K562 (cell line): Measurements from ENCODE around the gene WSCD1. TPM values are rescaled to one million over a fixed set of nuclear protein-coding genes. Genes with fewer than 3 reads are reported as not detected.

ENCODE experiments used
- ATAC-seq: fragments of 200-7000 bp; cut with Tn5 transposase; 3 replicates; pipeline ENCODE4 v1.9.1; 2020; ENCODE audit warnings: moderate library complexity
- BruUV-seq: library from RNA; stranded (reverse); fragments of 400-500 nt; replicated peaks from 2 replicates; lab custom pipeline; 2021; lab: Mats Ljungman, UMichigan
- CTCF ChIA-PET: fragments of 300-600 bp; formaldehyde crosslinking; extraction: SDS; loops from one replicate; lab custom pipeline; 2021; ENCODE audit warnings: low intra/inter-chr PET ratio; lab: Yijun Ruan, JAX
- POLR2A ChIA-PET: fragments of 300-600, 350-650 bp; sonication (Branson Sonifier 250); formaldehyde crosslinking; extraction: SDS; loops from one replicate; lab custom pipeline; 2021; ENCODE audit warnings: antibody characterized with exemption, inconsistent platforms; lab: Yijun Ruan, JAX
- DNase-seq, 4 experiments: peaks; one replicate each; pipeline versions ENCODE4 v3.0.0 to v3.0.0-alpha.2; 2011 to 2018; ENCODE audit warnings: low spot score in 3 of 4, mixed read lengths in 3 of 4; ENCODE audit errors: extremely low read depth in 1 of 4
- FAIRE-seq: peaks from 2 replicates; lab custom pipeline; 2011; peaks lifted over from hg19 to GRCh38; lab: Jason Lieb, UNC
- H2AFZ ChIP-seq: 2 replicates; pipeline ENCODE4 v1.6.0; 2011; ENCODE audit warnings: low read depth, low read length, control low read depth, inconsistent platforms
- H3K27ac ChIP-seq: fragments of 200-600 bp; 3 replicates; pipeline ENCODE4 v1.8.0; 2011; ENCODE audit warnings: low read depth, mild to moderate bottlenecking, control low read depth, inconsistent platforms, low read length, moderate library complexity, mixed read lengths; ENCODE audit errors: extremely low read depth
- H3K27me3 ChIP-seq, 2 experiments: fragments of 300-600 bp in 1 of 2; 2 replicates in 1 of 2; 3 replicates in 1 of 2; pipeline versions ENCODE4 v1.6.0 to v1.8.0; 2011; ENCODE audit warnings: inconsistent platforms in 2 of 2, low read length in 2 of 2, mild to moderate bottlenecking in 1 of 2, mixed read lengths in 1 of 2, moderate library complexity in 1 of 2; ENCODE audit not compliant: control insufficient read depth in 2 of 2, insufficient read depth in 2 of 2
- H3K36me3 ChIP-seq: fragments of 300-600 bp; 3 replicates; pipeline ENCODE4 v1.8.0; 2011; ENCODE audit warnings: mild to moderate bottlenecking, low read length, inconsistent platforms; ENCODE audit not compliant: control insufficient read depth, insufficient read depth
- H3K4me1 ChIP-seq, 2 experiments: fragments of 200-600 bp in 1 of 2; replicated peaks in 1 of 2; 2 replicates in 1 of 2; 3 replicates in 1 of 2; pipeline versions ENCODE4 v1.5.1 to v1.8.0; 2011; ENCODE audit warnings: inconsistent platforms in 2 of 2, low read length in 2 of 2, mild to moderate bottlenecking in 1 of 2, mixed read lengths in 1 of 2, moderate library complexity in 1 of 2; ENCODE audit not compliant: control insufficient read depth in 2 of 2, insufficient read depth in 2 of 2
- H3K4me2 ChIP-seq: 2 replicates; pipeline ENCODE4 v1.6.1; 2011; ENCODE audit warnings: low read length, control low read depth, inconsistent platforms, mixed read lengths; ENCODE audit not compliant: insufficient read depth
- H3K4me3 ChIP-seq: fragments of 200-600 bp; sonication (generic), shearing (Covaris generic); 2 replicates; pipeline ENCODE4 v1.5.1; 2016; ENCODE audit warnings: control low read depth, inconsistent platforms
- H3K79me2 ChIP-seq: fragments of 200-600 bp; 3 replicates; pipeline ENCODE4 v1.8.0; 2011; ENCODE audit warnings: low read length, inconsistent platforms; ENCODE audit not compliant: control insufficient read depth, insufficient read depth
- H3K9ac ChIP-seq, 2 experiments: 2 replicates each; pipeline versions ENCODE4 v1.6.0 to v1.6.1; 2011; ENCODE audit warnings: low read depth in 2 of 2, low read length in 2 of 2, control low read depth in 1 of 2, inconsistent platforms in 1 of 2, mild to moderate bottlenecking in 1 of 2, mixed read lengths in 1 of 2; ENCODE audit not compliant: insufficient read depth in 1 of 2
- H3K9me1 ChIP-seq: one replicate; pipeline ENCODE4 v1.6.0; 2011; ENCODE audit warnings: inconsistent platforms, mild to moderate bottlenecking, low read length, moderate library complexity; ENCODE audit not compliant: control insufficient read depth, insufficient read depth
- H3K9me3 ChIP-seq: replicated peaks from 2 replicates; pipeline ENCODE4 v1.5.1; 2011; ENCODE audit warnings: low read depth, low read length, inconsistent platforms; ENCODE audit not compliant: control insufficient read depth, insufficient read depth
- H4K20me1 ChIP-seq: replicated peaks from 2 replicates; pipeline ENCODE4 v1.6.1; 2011; ENCODE audit warnings: low read length, inconsistent platforms, mixed read lengths; ENCODE audit not compliant: control insufficient read depth, insufficient read depth
- ESRRB ChIP-seq: fragments of 250-450 bp; sonication (Bioruptor Pico); IDR thresholded peaks from 2 replicates; pipeline ENCODE4 v1.5.0; 2020; ENCODE audit warnings: mild to moderate bottlenecking, moderate library complexity, borderline replicate concordance
- FOS ChIP-seq: IDR thresholded peaks from 3 replicates; pipeline ENCODE4 v1.6.1; 2011; ENCODE audit not compliant: insufficient read length; ENCODE audit errors: extremely low read depth
- JUNB ChIP-seq: fragments of 450-650 bp; formaldehyde crosslinking; conservative IDR thresholded peaks from 2 replicates; pipeline ENCODE4 v1.4.0; 2020; ENCODE audit warnings: mild to moderate bottlenecking
- POLR3A ChIP-seq: IDR thresholded peaks from 2 replicates; pipeline ENCODE4 v1.6.1; 2011; ENCODE audit warnings: borderline replicate concordance, mild to moderate bottlenecking, moderate library complexity; ENCODE audit not compliant: insufficient read length, insufficient read depth; ENCODE audit errors: extremely low read depth
- ZNF217 ChIP-seq: sonication (generic); formaldehyde crosslinking; IDR thresholded peaks from 2 replicates; pipeline ENCODE4 v1.8.0; 2022; ENCODE audit warnings: mild to moderate bottlenecking, missing genetic modification reagents
- WGBS: fragments of 100-300 bp; shearing (Covaris generic); methylation state at CpG from one replicate; pipeline ENCODE4 v1.1.6; 2016; ENCODE audit warnings: low coverage, mixed read lengths; ENCODE audit not compliant: insufficient coverage; ENCODE audit errors: missing lambda C conversion rate; 5-methylcytosine and 5-hydroxymethylcytosine counted together
- in situ Hi-C: fragments of 300-500 bp; cut with MboI; formaldehyde crosslinking; loops from 4 replicates; pipeline ENCODE4 v1.15.0; 2018; ENCODE audit warnings: inconsistent platforms, mixed read lengths
- intact Hi-C: fragments of 100-400 bp; cut with micrococcal nuclease; formaldehyde crosslinking; loops from 2 replicates; pipeline ENCODE4 v1.14.2; 2022
- polyA plus RNA-seq, 8 experiments: library from polyadenylated mRNA; depleted of rRNA in 4 of 8; stranded (reverse) in 5 of 8; unstranded in 3 of 8; fragments of >200 nt; fragmentation: Nextera tagmentation in 2 of 8; fragmentation: Illumina TruSeq in 1 of 8; extraction: Ambion mirVana in 2 of 8; extraction: Trizol in 1 of 8; gene quantifications; 2 replicates each; pipeline versions ENCODE4 v1.2.1 to v1.2.3, GENCODE V29; 2011 to 2014; ENCODE audit warnings: inconsistent platforms in 1 of 8, missing spikeins in 1 of 8
- total RNA-seq, 7 experiments: library from RNA; depleted of rRNA in 6 of 7; stranded (reverse); fragments of >200 nt in 6 of 7; fragmentation: Illumina TruSeq in 2 of 7; extraction: Trizol in 2 of 7; gene quantifications; 2 replicates each; pipeline versions ENCODE4 v1.2.1 to v1.2.3, GENCODE V29; 2011 to 2021; ENCODE audit warnings: low replicate concordance in 1 of 7
- TF ChIP-seq, protein P1 (sequence below), 2 experiments: fragments of 450-650 bp; IDR thresholded peaks; 2 replicates each; pipeline ENCODE4 v1.6.1; 2016; ENCODE audit warnings: mild to moderate bottlenecking in 2 of 2, borderline replicate concordance in 1 of 2, low read depth in 1 of 2, moderate library complexity in 1 of 2

Gene WSCD1
- total and polyA plus RNA-seq, 9 of the 15 experiments (the other 6 are each of a cell fraction or from before 2014, with no cell fraction given) = not detected

DNA sequence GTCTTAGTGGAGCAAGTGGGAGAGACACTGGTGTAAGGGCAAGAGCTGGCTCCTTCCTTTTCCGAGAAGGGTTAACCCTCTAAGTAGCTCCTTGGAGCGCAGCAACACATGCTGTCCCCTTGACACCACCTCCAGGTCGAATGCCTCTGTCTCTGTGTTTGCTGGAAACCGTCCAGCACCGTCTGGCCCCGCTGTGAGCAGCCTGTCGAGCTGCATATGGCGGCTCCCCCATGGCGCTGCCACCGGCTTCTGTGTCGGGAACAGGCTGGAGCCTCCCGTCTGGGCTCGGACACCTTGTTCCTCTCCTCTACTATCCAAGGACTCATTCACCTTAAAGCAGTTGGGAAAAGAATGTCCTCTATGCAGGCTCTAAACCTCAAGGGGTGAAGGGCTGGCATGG is 28.9 kb upstream of the WSCD1 start:
- Histone ChIP-seq H3K4me2 (no peak overlapping the region), H3K9me3 (no peaks in the 10 kb centered on the region), H3K9ac (no peak overlapping the region), H3K9me1 (no peaks in the 10 kb centered on the region), H4K20me1 (no peaks in the 10 kb centered on the region)
- FAIRE-seq (no peak), ATAC-seq (no peak)
- intact Hi-C loops = no loop called here
- CTCF ChIA-PET = no interaction called here
- BruUV-seq = no TSS peak
- in situ Hi-C loops = no loop called here
- WGBS = 3% methylated on average over 10 of the region's 13 CpGs
- TF ChIP-seq JUNB (CRISPR knock-in tag) = no peak
- no peak for TF ChIP-seq ZNF217
- TF ChIP-seq ESRRB = no peak
- TF ChIP-seq, protein P1, sequence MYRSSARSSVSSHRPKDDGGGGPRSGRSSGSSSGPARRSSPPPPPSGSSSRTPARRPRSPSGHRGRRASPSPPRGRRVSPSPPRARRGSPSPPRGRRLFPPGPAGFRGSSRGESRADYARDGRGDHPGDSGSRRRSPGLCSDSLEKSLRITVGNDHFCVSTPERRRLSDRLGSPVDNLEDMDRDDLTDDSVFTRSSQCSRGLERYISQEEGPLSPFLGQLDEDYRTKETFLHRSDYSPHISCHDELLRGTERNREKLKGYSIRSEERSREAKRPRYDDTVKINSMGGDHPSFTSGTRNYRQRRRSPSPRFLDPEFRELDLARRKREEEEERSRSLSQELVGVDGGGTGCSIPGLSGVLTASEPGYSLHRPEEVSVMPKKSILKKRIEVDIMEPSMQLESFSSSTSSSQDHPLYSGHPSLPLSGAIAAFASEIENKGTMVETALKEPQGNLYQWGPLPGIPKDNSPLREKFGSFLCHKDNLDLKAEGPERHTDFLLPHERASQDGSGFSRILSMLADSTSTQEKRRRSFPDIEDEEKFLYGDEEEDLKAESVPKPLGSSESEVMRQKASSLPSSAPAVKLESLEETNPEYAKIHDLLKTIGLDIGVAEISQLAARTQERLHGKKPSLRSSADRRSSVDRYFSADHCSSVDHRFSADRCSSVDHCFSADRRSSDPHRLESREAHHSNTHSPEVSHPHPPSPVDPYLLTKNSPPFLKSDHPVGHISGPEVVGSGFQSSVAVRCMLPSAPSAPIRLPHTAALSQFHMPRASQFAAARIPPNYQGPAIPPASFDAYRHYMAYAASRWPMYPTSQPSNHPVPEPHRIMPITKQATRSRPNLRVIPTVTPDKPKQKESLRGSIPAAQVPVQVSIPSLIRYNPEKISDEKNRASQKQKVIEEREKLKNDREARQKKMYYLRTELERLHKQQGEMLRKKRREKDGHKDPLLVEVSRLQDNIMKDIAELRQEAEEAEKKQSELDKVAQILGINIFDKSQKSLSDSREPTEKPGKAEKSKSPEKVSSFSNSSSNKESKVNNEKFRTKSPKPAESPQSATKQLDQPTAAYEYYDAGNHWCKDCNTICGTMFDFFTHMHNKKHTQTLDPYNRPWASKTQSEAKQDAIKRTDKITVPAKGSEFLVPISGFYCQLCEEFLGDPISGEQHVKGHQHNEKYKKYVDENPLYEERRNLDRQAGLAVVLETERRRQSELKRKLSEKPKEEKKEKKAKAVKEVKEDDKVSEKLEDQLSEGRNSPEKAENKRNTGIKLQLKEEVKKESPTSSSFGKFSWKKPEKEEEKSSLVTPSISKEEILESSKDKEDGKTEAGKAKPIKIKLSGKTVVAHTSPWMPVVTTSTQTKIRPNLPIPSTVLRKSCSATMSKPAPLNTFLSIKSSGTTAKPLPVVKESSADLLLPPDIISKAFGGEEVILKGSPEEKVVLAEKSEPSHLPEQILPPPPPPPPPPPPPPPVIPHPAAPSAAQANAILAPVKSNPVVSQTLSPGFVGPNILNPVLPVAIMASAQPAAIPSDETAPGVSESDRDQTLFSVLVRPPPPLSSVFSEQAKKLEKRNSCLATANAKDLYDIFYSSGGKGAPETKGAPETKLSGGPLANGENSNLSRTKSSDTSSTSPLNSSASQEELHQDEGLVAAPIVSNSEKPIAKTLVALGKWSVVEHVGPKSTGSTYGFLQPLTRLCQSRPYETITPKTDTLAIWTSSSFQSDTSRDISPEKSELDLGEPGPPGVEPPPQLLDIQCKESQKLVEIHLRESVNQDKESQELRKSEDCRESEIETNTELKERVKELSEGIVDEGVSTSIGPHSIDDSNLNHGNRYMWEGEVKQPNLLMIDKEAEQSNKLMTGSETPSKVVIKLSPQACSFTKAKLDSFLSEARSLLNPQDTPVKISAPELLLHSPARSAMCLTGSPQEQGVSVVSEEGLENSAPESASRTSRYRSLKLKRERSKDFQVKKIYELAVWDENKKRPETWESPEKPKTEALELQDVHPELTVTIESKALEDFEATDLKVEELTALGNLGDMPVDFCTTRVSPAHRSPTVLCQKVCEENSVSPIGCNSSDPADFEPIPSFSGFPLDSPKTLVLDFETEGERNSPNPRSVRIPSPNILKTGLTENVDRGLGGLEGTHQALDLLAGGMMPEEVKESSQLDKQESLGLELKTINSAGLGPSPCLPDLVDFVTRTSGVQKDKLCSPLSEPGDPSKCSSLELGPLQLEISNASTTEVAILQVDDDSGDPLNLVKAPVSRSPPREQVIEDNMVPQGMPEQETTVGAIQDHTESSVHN (IDR thresholded peaks at IDR 0.05; ENCODE audit: borderline replicate concordance in 1 of 2, low read depth in 1 of 2) = no peak
- TF ChIP-seq FOS = no peak
- TF ChIP-seq POLR3A = no peak
- TF ChIP-seq, all 486 proteins: peak for 0
- Histone ChIP-seq H3K79me2 (no peaks in the 10 kb centered on the region), H3K4me3 (no peak overlapping the region), H3K27ac (no peak overlapping the region), H3K36me3 (no peaks in the 10 kb centered on the region), H3K4me1 (no peaks in the 10 kb centered on the region), H3K27me3 (peaks cover 0 to 3% of the 10 kb centered on the region in 2 experiments; a peak in 1 of 5 replicates), H2AFZ (no peak overlapping the region)
- POLR2A ChIA-PET = interaction anchor here (0.7 kb wide), 1 partner anchor 35 kb away, joined by 3 read pairs; no protein-coding TSS in a partner anchor
- no peak for DNase-seq
